Measurements from ENCODE around the gene VWDE. TPM values are rescaled to one million over a fixed set of nuclear protein-coding genes. Genes with fewer than 3 reads are reported as not detected.
"Not testable (repeated sequence)": the region's sequence is repeated elsewhere in the genome, so short reads cannot be mapped to it uniquely, and the experiment has no call there.

The VWDE gene
- 0.08 and 0.09 TPM in 2 replicates for total RNA-seq (ENCODE audit: low replicate concordance)

GRCh38 chr7:12403287-12404181, at the start of gene VWDE:
Gene VWDE, minus strand, starts transcription at chr7:12403865. Its CDS starts 149 bp downstream, at chr7:12403716.
- TF ChIP-seq, protein P1, sequence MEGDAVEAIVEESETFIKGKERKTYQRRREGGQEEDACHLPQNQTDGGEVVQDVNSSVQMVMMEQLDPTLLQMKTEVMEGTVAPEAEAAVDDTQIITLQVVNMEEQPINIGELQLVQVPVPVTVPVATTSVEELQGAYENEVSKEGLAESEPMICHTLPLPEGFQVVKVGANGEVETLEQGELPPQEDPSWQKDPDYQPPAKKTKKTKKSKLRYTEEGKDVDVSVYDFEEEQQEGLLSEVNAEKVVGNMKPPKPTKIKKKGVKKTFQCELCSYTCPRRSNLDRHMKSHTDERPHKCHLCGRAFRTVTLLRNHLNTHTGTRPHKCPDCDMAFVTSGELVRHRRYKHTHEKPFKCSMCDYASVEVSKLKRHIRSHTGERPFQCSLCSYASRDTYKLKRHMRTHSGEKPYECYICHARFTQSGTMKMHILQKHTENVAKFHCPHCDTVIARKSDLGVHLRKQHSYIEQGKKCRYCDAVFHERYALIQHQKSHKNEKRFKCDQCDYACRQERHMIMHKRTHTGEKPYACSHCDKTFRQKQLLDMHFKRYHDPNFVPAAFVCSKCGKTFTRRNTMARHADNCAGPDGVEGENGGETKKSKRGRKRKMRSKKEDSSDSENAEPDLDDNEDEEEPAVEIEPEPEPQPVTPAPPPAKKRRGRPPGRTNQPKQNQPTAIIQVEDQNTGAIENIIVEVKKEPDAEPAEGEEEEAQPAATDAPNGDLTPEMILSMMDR (IDR thresholded peaks at IDR 0.05; ENCODE audit: insufficient read depth, low read length): no peak
- DNase-seq (ENCODE audit: low read depth): no peak
- peak within 1 kb of the TSS; percentile 40 for H3K4me3 ChIP-seq (ENCODE audit: low read depth, low read length)

- not testable (repeated sequence) for H3K4me3 ChIP-seq (ENCODE audit: low read depth, low read length); DNase-seq (ENCODE audit: low read depth)
Measured at GRCh38 chr7:12453136-12453535, 49.5 kb upstream of the VWDE start.

DNA sequence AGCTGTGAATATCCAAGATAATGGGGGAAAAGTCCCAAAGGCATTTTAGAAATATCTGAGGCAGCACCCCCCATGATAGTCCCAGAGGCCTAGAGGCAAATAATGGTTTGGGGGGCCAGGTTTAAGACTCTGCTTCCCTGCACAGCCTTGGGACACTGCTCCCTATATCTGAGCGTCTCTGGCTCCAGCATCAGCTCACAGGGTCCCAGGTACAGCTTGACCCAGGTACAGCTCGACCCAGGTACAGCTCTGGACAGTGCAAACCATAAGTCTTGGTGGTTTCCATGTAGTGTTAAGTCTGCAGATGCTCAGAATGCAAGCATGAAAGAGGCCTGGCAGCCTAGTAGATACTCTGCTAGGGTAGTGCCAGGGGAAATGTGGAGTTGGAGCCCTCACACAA, 47.0 kb upstream of the VWDE start:
- no peak overlapping the region for H3K4me3 ChIP-seq (ENCODE audit: low read depth, low read length)
- TF ChIP-seq, protein P1 (IDR thresholded peaks at IDR 0.05; ENCODE audit: insufficient read depth, low read length): no peak
- DNase-seq (ENCODE audit: low read depth): no peak

DNA sequence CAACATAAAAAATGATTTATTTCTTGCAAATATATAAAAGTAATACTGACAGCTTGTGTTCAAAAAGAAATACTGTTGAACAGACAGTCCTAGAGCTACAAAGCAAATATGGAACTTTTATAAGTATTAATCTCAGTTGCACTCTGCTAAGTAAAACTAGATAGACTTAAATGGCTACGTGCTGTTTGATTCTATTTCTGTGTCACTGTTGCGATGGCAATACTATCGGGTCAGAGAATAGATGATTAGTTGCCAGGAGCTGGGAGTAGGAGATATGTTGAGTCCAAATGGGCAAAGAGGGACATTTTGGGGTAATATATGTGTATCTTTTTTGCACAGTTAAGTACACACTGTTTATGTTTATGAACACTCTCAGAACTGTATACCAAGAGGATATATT, 41.1 kb upstream of the VWDE start:
- DNase-seq (ENCODE audit: low read depth): no peak
- H3K4me3 ChIP-seq (ENCODE audit: low read depth, low read length): no peak overlapping the region
- TF ChIP-seq, protein P1 (IDR thresholded peaks at IDR 0.05; ENCODE audit: insufficient read depth, low read length): no peak

GRCh38 chr7:12440229-12440628, 36.6 kb upstream of the VWDE start:
- DNase-seq (ENCODE audit: low read depth): no peak
- H3K4me3 ChIP-seq (ENCODE audit: low read depth, low read length): no peak overlapping the region
- TF ChIP-seq, protein P1 (IDR thresholded peaks at IDR 0.05; ENCODE audit: insufficient read depth, low read length): no peak

DNA sequence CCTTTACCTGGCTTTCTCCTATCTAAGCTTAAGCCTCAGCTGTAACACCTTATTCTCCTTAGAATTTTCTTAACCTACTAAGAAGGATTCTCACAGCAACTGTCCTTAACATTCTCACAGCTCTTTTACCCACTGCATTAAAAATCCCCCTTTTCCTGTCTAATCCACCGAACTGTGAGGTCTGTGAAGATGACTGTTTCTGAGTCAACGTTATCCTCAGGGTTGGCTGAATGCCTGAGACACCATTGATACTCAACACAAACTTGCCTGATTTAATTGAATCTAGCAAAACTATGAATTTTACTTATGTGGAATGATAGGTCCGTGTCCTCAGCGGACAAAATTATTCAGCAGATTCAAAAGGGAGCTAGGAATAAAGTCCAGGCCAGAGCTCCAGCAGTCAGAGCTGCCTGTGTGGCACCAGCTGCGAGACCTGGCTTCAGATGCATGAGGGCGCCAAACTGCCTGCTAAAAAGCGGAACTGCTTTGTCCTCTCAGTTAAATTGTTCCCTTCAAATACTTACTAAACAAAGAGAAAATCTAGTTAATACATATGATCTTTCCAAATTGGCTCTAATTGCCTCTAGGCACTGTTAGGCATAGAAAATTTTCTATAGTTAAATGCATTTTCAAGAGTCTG, 33.4 kb upstream of the VWDE start:
- TF ChIP-seq, protein P1 (IDR thresholded peaks at IDR 0.05; ENCODE audit: insufficient read depth, low read length): no peak
- H3K4me3 ChIP-seq (ENCODE audit: low read depth, low read length): no peak overlapping the region
- no peak for DNase-seq (ENCODE audit: low read depth)

DNA sequence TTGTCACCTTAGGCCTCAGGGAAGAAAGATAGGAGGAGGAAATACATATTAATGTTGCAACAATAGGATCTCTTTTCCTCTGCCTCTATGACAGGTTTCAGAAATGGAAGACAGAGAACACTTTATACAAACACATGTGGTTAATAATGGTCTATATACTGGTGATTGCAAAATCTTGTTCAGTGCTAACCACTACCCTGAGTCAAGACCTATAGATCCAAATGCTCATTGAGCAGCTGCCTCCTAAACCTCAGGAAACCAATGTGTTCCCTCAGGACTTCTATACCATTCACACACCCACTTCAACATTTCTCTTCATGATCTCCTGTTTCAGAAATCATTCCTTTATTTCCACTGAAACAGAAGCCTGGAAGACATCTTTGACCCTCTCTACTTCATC, 32.5 kb upstream of the VWDE start:
- TF ChIP-seq, protein P1 (IDR thresholded peaks at IDR 0.05; ENCODE audit: insufficient read depth, low read length): no peak
- no peak for DNase-seq (ENCODE audit: low read depth)
- no peak overlapping the region for H3K4me3 ChIP-seq (ENCODE audit: low read depth, low read length)
